Peyer's patch (tissue), 4 donors: ENCODE data around the gene SENP2.

Experiments
- POLR2A ChIP-seq, 2 donors: fragments of 450-650 bp; IDR thresholded peaks; one replicate each; pipeline ENCODE4 v1.5.1; 2017; ENCODE audit warnings: antibody characterized with exemption in 2 of 2, mild to moderate bottlenecking in 2 of 2, moderate library complexity in 2 of 2
- TF ChIP-seq, protein P1 (sequence below), 6 experiments: fragments of 450-650 bp in 4 of 6; fragments of 200-600 bp in 2 of 6; sonication (generic) in 1 of 6; IDR thresholded peaks; one replicate each; pipeline ENCODE4 v1.5.1; 2017 to 2019; ENCODE audit warnings: antibody characterized with exemption in 6 of 6, mild to moderate bottlenecking in 3 of 6, moderate library complexity in 1 of 6

DNA sequence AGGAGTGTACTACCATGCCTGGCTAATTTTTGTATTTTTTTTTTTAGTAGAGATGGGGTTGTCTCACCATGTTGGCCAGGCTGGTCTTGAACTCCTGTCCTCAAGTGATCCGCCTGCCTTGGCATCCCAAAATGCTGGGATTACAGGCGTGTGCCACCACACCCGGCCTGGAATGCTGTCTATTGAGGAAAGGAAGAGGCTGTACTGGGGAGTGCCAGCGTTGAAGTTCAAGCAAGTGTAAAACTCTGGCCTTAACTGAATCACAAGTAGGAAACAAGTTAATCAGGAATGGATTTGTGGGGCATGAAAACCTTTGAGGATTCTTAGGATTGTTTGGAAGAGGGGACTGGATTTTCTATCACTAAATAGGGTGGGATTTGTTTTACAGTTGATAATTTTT is 1.4 kb upstream of the SENP2 start:
- TF ChIP-seq, protein P1, sequence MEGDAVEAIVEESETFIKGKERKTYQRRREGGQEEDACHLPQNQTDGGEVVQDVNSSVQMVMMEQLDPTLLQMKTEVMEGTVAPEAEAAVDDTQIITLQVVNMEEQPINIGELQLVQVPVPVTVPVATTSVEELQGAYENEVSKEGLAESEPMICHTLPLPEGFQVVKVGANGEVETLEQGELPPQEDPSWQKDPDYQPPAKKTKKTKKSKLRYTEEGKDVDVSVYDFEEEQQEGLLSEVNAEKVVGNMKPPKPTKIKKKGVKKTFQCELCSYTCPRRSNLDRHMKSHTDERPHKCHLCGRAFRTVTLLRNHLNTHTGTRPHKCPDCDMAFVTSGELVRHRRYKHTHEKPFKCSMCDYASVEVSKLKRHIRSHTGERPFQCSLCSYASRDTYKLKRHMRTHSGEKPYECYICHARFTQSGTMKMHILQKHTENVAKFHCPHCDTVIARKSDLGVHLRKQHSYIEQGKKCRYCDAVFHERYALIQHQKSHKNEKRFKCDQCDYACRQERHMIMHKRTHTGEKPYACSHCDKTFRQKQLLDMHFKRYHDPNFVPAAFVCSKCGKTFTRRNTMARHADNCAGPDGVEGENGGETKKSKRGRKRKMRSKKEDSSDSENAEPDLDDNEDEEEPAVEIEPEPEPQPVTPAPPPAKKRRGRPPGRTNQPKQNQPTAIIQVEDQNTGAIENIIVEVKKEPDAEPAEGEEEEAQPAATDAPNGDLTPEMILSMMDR (IDR thresholded peaks at IDR 0.05) = no peak
- no peak for TF ChIP-seq POLR2A (IDR thresholded peaks at IDR 0.05)
